NCI-H460 (cell line): ENCODE measurements around the gene AKAP14. TPM values are rescaled to one million over a fixed set of nuclear protein-coding genes. Genes with fewer than 3 reads are reported as not detected.
"Not testable (repeated sequence)": the region's sequence is repeated elsewhere in the genome, so short reads cannot be mapped to it uniquely, and the experiment has no call there.

Experiments used
- DNase-seq: peaks from one replicate; pipeline ENCODE4 v3.0.0-alpha.2; 2016; ENCODE audit warnings: low read depth; ENCODE audit errors: extremely low read depth
- polyA plus RNA-seq: library from polyadenylated mRNA; depleted of rRNA; stranded (reverse); fragments of >200 nt; gene quantifications from 2 replicates; pipeline ENCODE4 v1.2.3, GENCODE V29; 2014; cell fraction: nucleus; rRNA removed
- total RNA-seq: library from RNA; depleted of rRNA; stranded (reverse); fragments of >200 nt; shearing (Covaris generic); gene quantifications from 2 replicates; pipeline ENCODE4 v1.2.3, GENCODE V29; 2014; rRNA removed

AKAP14 gene
- total RNA-seq: not detected in 2 replicates
- not detected in 2 replicates for polyA plus RNA-seq

GRCh38 chrX:119895843-119896326 is at the start of gene AKAP14:
Gene AKAP14, plus strand, starts transcription at chrX:119895893. Its CDS starts 7,331 bp downstream, at chrX:119903224.
- no peak for DNase-seq

DNA sequence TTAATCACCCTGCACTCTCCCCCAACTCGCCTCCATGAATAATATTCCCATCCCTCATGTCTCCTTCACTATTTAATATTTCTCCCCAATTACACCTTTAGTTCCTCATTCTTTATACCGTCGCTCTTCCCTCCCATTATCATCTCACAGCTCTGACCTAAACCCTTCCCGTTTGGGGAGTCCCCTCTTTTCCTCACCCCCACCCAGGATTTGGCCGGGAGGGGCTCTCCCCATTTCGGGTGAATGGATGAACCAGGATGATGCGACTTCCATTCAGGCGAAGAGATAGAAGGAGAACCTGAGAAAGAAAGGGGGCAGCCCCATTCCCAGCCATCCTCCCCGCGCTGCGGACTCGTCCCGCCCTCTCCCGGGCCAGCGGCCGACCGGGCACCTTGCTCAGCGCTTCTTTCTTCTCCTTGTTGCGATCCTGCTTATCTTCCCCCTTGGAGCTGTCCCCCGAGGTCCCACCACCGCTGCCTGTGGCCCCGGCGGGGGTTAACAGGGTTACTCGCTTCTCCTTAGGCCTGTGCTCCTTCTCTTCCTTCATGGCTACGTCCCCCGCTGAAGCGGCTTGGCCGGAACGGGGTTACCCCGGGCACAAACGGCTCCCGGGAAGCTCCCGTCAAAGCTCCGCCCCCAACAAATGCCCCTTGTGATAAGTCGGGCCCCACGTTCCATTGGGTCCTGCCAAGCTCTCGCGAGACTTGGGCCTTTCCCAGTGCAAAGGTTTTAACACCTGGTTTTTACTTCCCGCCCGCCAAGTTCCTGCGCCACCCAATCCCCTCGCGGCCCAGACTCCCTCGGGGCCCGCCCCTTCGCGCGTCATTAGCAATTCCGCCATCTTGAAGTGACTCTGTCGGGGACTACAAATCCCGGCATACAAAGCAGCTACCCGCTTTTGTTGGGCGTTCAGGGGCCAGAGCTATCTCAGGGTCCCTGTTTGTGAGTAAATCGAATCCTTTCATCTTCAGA is 43.0 kb upstream of the AKAP14 start, which contains the start of gene UPF3B:
TSS of gene UPF3B (minus strand) at position 582 of the 972 bp plus-strand sequence. CDS start at position 547, 35 bp downstream.
- DNase-seq: peak; percentile 99

GRCh38 chrX:119853444-119853843 is 42.2 kb upstream of the AKAP14 start:
- no peak for DNase-seq

GRCh38 chrX:119870626-119871131 is 25.0 kb upstream of the AKAP14 start:
- no peak for DNase-seq

GRCh38 chrX:119871245-119871598 is 24.5 kb upstream of the AKAP14 start:
- no peak for DNase-seq

GRCh38 chrX:119871599-119872395 is 23.9 kb upstream of the AKAP14 start, which contains the start of the genes NDUFA1 and RNF113A:
Gene NDUFA1, plus strand, starts transcription at chrX:119871832. Its CDS starts 80 bp downstream, at chrX:119871912.
Gene RNF113A, minus strand, starts transcription at chrX:119871733. Its CDS starts 120 bp downstream, at chrX:119871613.
- DNase-seq: peak; percentile 87

GRCh38 chrX:119878740-119879139 is 17.0 kb upstream of the AKAP14 start:
- DNase-seq: no peak

DNA sequence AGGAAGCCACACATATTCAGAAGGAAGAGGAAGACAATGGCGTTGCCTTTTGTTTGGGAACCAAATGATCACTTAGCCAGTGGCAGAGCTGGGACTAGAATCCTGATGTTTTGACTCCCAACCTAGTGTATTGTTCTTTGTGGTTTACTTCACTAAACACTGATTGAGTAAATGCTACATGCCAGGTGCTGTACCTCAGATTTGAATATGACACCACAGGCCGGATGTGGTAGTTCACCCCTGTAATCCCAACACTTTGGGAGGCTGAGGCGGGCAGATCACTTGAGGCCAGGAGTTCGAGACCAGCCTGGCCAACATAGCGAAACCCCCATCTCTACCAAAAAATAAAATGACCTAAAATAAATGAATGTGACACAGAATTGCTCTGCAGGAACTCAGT is 15.6 kb upstream of the AKAP14 start:
- no peak for DNase-seq

GRCh38 chrX:119880552-119881437 is 14.9 kb upstream of the AKAP14 start:
- DNase-seq: peak; percentile 58

GRCh38 chrX:119885554-119886428 is 9.9 kb upstream of the AKAP14 start:
- DNase-seq: peak; percentile 68

DNA sequence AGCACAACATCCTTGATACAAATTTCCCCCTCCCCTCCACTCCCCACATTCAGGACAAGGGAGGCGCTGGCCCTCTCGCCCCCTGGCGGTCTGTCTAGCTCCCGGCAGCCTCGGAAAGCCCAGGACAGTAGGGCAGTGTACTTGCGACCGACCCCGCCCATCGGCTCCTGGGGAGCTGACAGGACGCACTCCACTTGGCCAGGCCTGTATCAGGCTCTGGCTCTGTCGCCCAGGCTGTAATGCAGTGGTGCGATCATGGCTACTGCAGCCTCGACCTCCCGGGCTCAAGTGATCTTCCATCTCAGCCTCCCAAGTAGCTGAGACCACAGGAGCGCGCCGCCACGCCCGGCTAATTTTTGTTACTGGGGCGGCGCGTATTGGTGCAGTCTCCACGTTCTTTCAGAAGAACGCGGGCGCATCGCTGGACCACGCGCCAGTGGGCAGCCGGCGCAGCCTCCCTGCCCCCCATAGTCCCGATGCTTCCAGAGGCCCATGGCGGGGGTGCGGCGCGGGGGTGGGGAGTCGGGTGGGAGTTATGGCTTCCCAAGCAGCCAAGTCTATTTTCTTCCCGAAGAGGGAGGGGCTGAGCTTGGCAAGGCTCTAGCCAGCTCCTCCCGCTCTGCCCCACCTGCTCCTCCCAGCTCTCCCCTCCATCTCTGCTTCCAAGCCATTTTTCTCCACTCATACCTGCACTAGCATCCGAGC is 7.8 kb upstream of the AKAP14 start:
- DNase-seq: peak; percentile 64

DNA sequence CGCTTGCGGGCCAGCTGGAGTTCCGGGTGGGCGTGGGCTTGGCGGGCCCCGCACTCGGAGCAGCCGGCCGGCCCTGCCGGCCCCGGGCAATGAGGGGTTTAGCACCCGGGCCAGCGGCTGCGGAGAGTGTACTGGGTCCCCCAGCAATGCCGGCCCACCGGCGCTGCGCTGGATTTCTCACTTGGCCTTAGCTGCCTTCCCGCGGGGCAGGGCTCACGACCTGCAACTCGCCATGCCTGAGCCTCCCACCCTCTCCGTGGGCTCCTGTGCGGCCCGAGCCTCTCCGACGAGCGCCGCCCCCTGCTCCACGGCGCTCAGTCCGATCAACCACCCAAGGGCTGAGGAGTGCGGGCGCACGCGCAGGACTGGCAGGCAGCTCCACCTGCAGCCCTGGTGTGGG is 5.1 kb upstream of the AKAP14 start:
- not testable (repeated sequence) for DNase-seq

DNA sequence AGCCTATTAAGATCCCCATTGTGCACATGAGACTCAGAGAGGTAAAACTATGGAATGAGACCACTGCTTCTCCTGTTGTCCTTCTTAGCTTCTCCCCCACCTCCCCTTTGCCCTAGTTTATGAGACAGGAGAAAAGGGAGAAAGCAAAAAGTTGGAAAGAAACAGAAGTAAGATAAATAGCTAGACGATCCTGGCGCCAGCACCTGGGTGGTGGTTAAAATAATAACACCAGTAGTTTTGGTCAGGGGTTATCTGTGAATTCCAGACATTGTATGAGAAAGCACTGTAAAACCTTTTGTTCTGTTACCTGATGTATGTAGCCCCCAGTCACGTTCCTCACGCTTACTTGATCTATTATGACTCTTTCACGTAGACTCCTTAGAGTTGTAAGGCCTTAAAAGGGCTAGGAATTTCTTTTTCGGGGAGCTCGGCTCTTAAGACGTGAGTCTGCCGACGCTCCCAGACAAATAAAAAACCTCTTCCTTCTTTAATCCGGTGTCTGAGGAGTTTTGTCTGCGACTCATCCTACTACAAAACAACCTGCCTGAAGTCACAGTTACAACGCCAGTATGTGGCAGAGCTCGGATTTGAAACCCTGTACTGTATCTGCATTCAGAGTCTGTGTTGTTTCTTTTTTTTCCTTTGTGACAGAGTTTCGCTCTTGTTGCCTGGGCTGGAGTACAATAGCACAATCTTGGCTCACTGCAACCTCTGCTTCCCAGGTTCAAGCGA is 3.6 kb upstream of the AKAP14 start:
- not testable (repeated sequence) for DNase-seq

DNA sequence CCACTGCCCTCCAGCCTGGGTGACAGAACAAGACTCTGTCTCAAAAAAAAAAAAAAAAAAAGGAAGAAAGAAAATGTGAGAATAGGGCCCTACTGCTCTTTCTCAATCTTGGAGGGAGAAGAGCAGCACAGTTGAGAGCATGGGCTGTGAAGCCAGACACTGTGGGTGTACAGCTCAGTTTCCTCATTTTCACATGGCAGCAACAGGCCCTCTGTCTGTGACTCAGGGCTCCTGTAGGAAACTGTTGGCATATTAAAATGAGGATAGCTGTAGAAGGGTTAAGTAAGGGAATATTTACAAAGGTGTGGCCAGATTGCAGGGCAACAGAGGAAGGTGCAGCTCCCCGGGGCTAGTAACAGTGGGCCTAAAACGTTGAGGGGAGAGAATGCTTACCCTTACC is 3.4 kb downstream of the AKAP14 start:
- DNase-seq: no peak

- DNase-seq: no peak
Observed at GRCh38 chrX:119900976-119901375, 5.3 kb downstream of the AKAP14 start.

- DNase-seq: no peak
Observed at GRCh38 chrX:119916310-119916709, 20.6 kb downstream of the AKAP14 start.

- no peak for DNase-seq
Observed at GRCh38 chrX:119917877-119918276, 22.2 kb downstream of the AKAP14 start.
